ENCODE data around the gene TMPRSS11E. TPM values are rescaled to one million over a fixed set of nuclear protein-coding genes. Genes with fewer than 3 reads are reported as not detected.
"Not testable (repeated sequence)": the region's sequence is repeated elsewhere in the genome, so short reads cannot be mapped to it uniquely, and the experiment has no call there.

Gene TMPRSS11E
- total RNA-seq, 1 donor from 2014 or later, result not detected

DNA sequence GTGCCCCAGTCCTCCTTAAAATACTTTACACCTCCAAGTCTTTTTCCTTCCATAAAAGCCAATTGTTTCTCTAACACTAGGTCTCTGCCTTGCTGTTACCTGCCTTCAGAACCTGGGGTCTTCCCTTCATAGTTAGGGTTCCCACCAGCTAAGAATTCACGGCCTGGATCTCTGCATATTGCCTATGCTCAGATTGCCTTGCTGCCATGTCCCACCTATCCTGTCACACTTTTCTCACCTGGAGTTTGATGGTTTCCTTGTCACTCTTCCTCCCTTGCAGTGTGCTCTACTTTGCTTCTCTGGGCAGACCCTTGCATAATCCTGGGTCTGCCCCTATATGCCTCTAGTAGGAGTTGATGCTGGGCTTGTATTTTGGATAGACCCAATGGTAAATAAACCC, 36.6 kb upstream of the TMPRSS11E start:
- Mint-ChIP-seq H3K9me3 (no peaks in the 10 kb centered on the region), H3K4me3 (no peak overlapping the region), H3K27me3 (ENCODE audit: insufficient read depth, low read depth) (peaks cover 10% of the 10 kb centered on the region), H3K4me1 (peaks cover 15% of the 10 kb centered on the region), H3K36me3 (no peaks in the 10 kb centered on the region), H3K27ac (no peak overlapping the region)
- Histone ChIP-seq H3F3A (ENCODE audit: low read depth) (peaks cover 14% of the 10 kb centered on the region), H3K4me3 (no peak overlapping the region), H3K27me3 (peaks cover 13% of the 10 kb centered on the region), H4K20me1 (ENCODE audit: low read depth) (no peaks in the 10 kb centered on the region), H2AFZ (replicated peaks) (no peak overlapping the region), H3K36me3 (no peaks in the 10 kb centered on the region), H3K9ac (no peak overlapping the region), H3K4me1 (peaks cover 38% of the 10 kb centered on the region), H3K27ac (no peak overlapping the region), H3K4me2 (no peak overlapping the region), H3K79me2 (ENCODE audit: low read depth) (no peaks in the 10 kb centered on the region), H3K9me3 (ENCODE audit: low read depth) (no peaks in the 10 kb centered on the region)
- TF ChIP-seq EZH2phosphoT487 (IDR thresholded peaks at IDR 0.05), result no peak
- TF ChIP-seq, protein P1, sequence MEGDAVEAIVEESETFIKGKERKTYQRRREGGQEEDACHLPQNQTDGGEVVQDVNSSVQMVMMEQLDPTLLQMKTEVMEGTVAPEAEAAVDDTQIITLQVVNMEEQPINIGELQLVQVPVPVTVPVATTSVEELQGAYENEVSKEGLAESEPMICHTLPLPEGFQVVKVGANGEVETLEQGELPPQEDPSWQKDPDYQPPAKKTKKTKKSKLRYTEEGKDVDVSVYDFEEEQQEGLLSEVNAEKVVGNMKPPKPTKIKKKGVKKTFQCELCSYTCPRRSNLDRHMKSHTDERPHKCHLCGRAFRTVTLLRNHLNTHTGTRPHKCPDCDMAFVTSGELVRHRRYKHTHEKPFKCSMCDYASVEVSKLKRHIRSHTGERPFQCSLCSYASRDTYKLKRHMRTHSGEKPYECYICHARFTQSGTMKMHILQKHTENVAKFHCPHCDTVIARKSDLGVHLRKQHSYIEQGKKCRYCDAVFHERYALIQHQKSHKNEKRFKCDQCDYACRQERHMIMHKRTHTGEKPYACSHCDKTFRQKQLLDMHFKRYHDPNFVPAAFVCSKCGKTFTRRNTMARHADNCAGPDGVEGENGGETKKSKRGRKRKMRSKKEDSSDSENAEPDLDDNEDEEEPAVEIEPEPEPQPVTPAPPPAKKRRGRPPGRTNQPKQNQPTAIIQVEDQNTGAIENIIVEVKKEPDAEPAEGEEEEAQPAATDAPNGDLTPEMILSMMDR (IDR thresholded peaks at IDR 0.05), result no peak
- TF ChIP-seq EZH2 (IDR thresholded peaks at IDR 0.05), result no peak
- DNase-seq (ENCODE audit: low spot score), result no peak

DNA sequence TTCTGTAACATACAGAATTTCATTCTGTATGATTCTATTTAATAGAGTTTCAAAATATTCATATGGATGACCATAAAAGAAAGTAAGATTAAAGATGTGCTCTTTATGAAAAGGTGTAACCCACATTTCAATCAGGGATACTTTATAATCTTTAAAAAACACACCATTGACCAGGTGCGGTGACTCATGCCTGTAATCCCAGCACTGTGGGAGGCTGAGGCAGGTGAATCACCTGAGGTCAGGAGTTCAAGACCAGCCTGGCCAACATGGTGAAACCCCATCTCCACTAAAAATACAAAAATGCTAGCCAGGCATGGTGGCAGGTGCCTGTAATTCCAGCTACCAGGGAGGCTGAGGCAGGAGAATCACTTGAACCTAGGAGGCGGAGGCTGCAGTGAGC, 35.2 kb upstream of the TMPRSS11E start:
- H3K9me3 Mint-ChIP-seq; H2AFZ ChIP-seq (replicated peaks); H3K79me2 ChIP-seq (ENCODE audit: low read depth); H3K27ac Mint-ChIP-seq; H3K36me3 ChIP-seq; H3K4me2 ChIP-seq; H3K9ac ChIP-seq; H3K27ac ChIP-seq; H3K4me1 Mint-ChIP-seq; H3K9me3 ChIP-seq (ENCODE audit: low read depth); H3K4me3 ChIP-seq; H3K27me3 Mint-ChIP-seq (ENCODE audit: insufficient read depth, low read depth); H3K4me3 Mint-ChIP-seq; H3F3A ChIP-seq (ENCODE audit: low read depth); H4K20me1 ChIP-seq (ENCODE audit: low read depth); DNase-seq (ENCODE audit: low spot score); H3K36me3 Mint-ChIP-seq: not testable (repeated sequence)
- Histone ChIP-seq H3K27me3 (peaks cover 13% of the 10 kb centered on the region), H3K4me1 (peaks cover 26% of the 10 kb centered on the region)

DNA sequence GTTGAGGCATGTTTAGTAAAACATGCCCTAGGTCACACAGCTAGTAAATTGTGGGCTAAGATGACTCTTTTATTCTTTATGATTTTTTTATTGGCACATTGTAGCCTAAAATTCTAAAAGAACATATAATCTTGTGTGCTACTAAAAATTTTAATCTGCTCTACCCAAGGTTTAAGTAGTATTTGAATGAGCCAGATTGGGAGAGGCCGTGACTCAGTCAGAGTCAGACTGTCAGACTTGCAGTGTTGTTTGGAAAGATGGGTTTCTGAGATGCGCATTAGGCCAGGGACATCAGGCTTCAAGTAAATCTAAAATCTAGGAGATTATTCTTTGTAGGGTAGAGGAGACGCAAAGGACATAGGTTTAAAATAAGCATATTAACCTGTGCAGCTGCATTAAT, 30.7 kb upstream of the TMPRSS11E start:
- Mint-ChIP-seq H3K4me1 (no peaks in the 10 kb centered on the region), H3K9me3 (peaks cover 5% of the 10 kb centered on the region), H3K4me3 (no peak overlapping the region), H3K27ac (no peak overlapping the region), H3K36me3 (no peaks in the 10 kb centered on the region), H3K27me3 (ENCODE audit: insufficient read depth, low read depth) (peaks cover 2% of the 10 kb centered on the region)
- Histone ChIP-seq H3K4me3 (no peak overlapping the region), H3F3A (ENCODE audit: low read depth) (no peaks in the 10 kb centered on the region), H3K27ac (no peak overlapping the region), H2AFZ (replicated peaks) (no peak overlapping the region), H3K27me3 (no peaks in the 10 kb centered on the region), H3K9me3 (ENCODE audit: low read depth) (no peaks in the 10 kb centered on the region), H3K4me1 (no peaks in the 10 kb centered on the region), H3K4me2 (no peak overlapping the region), H3K79me2 (ENCODE audit: low read depth) (no peaks in the 10 kb centered on the region), H4K20me1 (ENCODE audit: low read depth) (no peaks in the 10 kb centered on the region), H3K9ac (no peak overlapping the region), H3K36me3 (no peaks in the 10 kb centered on the region)
- no peak for DNase-seq (ENCODE audit: low spot score)
- no peak for TF ChIP-seq EZH2 (IDR thresholded peaks at IDR 0.05)
- TF ChIP-seq, protein P1 (IDR thresholded peaks at IDR 0.05), result no peak
- TF ChIP-seq EZH2phosphoT487 (IDR thresholded peaks at IDR 0.05), result no peak

DNA sequence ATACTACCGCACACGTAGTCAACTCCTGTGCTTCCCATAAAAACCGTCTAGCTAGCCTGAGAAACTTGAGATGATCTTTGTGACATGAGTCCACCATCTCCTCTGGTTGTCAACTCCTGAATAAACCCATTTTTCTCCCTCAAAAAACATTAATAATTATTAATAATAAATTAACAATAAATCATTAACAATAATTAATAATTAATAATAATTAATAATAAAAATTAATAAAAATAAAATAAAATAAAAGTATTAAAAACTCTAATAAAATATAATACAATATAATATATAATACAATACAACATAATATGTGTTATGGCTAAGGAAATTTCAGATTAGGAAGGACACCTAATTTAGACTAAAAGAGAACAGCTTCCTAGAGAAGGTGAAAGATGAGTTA, 20.7 kb upstream of the TMPRSS11E start:
- no peak overlapping the region for H3K27ac Mint-ChIP-seq
- H3K4me2 ChIP-seq, result no peak overlapping the region
- no peaks in the 10 kb centered on the region for H3F3A ChIP-seq (ENCODE audit: low read depth)
- H3K36me3 ChIP-seq, result no peaks in the 10 kb centered on the region
- no peaks in the 10 kb centered on the region for H3K36me3 Mint-ChIP-seq
- no peaks in the 10 kb centered on the region for H3K9me3 ChIP-seq (ENCODE audit: low read depth)
- DNase-seq (ENCODE audit: low spot score), result no peak
- no peaks in the 10 kb centered on the region for H3K79me2 ChIP-seq (ENCODE audit: low read depth)
- H3K9me3 Mint-ChIP-seq, result peaks cover 3% of the 10 kb centered on the region
- H4K20me1 ChIP-seq (ENCODE audit: low read depth), result no peaks in the 10 kb centered on the region
- no peak overlapping the region for H2AFZ ChIP-seq (replicated peaks)
- no peak overlapping the region for H3K9ac ChIP-seq
- no peaks in the 10 kb centered on the region for H3K4me1 ChIP-seq
- H3K4me3 ChIP-seq, result no peak overlapping the region
- no peak overlapping the region for H3K27ac ChIP-seq
- TF ChIP-seq, protein P1 (IDR thresholded peaks at IDR 0.05), result no peak
- TF ChIP-seq EZH2 (IDR thresholded peaks at IDR 0.05), result no peak
- TF ChIP-seq EZH2phosphoT487 (IDR thresholded peaks at IDR 0.05), result no peak
- no peaks in the 10 kb centered on the region for H3K4me1 Mint-ChIP-seq
- no peak overlapping the region for H3K4me3 Mint-ChIP-seq
- no peaks in the 10 kb centered on the region for H3K27me3 Mint-ChIP-seq (ENCODE audit: insufficient read depth, low read depth)
- H3K27me3 ChIP-seq, result no peaks in the 10 kb centered on the region
